HG03558 (cell line): ENCODE measurements around the gene HOXA9.

Experiments
- ATAC-seq: cut with Tn5 transposase; IDR thresholded peaks from one replicate; pipeline ENCODE4 v1.9.1; 2021; ENCODE audit warnings: moderate number of reproducible peaks; ENCODE audit not compliant: unreplicated experiment; ENCODE audit errors: extremely low read depth

HOXA9 gene

DNA sequence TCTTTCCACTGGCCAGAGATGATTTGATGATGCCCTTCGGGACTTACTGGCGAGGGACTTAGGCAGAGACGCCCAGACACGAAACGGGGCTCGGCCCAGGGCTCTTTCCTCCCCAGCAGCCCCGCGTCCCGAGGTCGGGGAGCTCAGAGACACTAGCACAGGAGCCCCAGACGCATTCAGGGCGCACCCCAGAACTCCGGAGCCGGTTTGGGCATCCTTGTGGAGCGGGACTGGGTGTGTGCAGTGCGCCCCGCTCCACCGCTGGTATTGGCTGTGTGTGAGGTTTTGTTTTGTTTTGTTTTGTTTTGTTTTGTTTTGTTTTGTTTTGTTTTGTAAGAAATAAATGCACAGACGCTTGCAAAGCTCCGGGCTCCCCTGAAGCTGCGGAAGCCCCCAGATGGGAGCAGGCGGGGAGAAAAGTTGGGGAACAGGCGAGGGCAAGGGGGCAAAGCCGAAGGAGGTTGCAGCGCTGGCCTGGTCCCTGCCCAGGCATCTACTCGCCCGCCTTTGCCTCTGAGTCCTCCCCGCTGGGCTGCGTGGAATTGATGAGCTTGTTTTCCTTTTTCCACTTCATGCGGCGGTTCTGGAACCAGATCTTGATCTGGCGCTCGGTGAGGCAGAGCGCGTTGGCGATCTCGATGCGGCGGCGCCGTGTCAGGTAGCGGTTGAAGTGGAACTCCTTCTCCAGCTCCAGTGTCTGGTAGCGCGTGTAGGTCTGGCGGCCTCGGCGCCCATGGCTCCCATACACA, 20.0 kb downstream of the HOXA9 start:
- no peak for ATAC-seq

- ATAC-seq = no peak
Measured at GRCh38 chr7:27144781-27145164, 20.6 kb downstream of the HOXA9 start.

- ATAC-seq = no peak
Measured at GRCh38 chr7:27143950-27144780, 21.2 kb downstream of the HOXA9 start.

DNA sequence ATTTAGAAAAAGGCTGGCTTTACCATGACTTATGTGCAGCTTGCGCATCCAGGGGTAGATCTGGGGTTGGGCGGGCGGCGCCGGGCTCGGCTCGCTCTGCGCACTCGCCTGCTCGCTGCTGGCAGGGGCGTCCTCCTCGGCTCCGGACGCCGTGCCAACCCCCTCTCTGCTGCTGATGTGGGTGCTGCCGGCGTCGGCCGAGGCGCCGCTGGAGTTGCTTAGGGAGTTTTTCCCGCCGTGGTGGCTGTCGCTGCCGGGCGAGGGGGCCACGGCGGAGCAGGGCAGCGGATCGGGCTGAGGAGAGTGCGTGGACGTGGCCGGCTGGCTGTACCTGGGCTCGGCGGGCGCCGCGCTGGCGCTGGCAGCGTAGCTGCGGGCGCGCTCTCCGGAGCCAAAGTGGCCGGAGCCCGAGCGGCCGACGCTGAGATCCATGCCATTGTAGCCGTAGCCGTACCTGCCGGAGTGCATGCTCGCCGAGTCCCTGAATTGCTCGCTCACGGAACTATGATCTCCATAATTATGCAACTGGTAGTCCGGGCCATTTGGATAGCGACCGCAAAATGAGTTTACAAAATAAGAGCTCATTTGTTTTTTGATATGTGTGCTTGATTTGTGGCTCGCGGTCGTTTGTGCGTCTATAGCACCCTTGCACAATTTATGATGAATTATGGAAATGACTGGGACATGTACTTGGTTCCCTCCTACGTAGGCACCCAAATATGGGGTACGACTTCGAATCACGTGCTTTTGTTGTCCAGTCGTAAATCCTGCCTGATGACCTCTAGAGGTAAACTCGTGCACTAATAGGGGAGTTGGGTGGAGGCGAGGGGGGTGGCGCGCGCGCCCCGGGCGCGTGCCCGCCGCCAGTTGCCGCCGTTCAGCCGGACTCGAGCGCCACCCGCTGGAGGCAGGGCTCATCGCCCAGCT, 22.1 kb downstream of the HOXA9 start, which contains the start of gene HOXA5:
HOXA5 (minus strand) TSS at position 659 of the 927 bp plus-strand sequence; CDS start at position 585, 74 bp downstream.
- no peak for ATAC-seq

- no peak for ATAC-seq
Measured at GRCh38 chr7:27142580-27143022, 22.7 kb downstream of the HOXA9 start.

GRCh38 chr7:27141923-27142579, 23.3 kb downstream of the HOXA9 start:
- no peak for ATAC-seq

DNA sequence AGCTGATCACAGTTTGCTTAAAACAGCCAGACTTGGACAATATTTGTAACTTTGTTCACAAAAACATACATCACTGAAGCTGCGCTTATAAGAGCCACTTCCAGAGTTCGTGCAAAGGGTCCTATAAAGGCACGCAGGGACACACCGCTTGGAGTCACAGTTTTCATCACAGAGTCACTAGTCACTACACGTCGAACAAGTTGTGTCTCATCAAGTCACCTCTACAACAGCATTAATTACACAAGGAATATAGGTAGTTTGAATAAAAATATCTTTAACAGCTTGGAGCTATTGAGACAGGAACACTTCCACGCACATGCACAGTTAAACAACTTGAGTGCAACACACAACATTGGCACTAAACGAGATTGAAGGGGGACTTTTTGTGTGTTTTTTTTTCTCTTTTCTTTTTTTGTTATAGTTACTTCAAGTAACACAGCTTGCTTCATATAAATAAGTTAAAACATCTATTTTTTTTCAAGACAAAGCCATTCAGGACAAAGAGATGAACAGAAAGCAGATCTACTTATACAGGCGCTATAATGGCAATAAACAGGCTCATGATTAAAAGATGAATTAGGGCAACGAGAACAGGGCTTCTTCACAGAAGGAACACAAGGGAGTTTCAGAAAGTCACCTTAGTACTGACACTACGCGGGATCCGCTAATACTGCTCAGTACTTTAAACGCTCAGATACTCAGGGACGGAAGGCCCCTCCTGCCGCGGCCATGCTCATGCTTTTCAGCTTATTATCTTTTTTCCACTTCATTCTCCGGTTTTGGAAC, 24.0 kb downstream of the HOXA9 start:
- no peak for ATAC-seq

DNA sequence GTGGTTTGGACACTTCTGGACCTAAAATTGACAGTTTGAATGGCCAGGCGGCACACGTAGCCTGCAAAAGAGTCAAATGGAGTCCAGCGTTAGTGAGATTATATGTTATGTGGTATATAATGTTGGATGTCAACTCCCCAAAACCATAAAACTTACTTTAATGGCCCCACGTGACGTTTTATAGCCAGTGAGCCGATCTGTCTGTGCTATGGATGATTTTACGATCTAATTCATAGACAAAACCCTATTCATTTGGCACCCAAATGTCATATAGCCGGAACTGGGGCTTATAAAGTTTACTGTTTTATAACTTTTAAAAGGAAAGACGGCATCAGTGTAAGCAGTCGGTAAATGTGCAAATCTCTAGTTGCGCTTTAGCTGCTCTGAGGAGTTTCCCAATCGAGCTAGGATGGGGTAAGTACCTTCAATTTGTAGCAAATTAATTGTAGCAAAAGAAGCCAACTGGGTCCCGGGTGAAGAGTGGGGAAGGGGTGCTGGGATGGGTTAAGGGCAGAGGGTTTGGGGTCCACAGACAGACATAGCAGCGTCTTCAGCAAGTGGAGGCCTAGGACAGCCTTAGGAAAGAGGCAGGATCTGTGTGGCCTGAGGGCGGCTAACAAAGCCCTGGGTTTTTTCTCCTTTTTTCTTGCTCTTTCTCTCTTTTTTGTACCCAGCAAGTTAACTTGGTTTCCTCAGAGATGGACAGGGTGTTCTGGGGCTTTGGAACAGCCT, 25.0 kb downstream of the HOXA9 start:
- ATAC-seq = no peak

GRCh38 chr7:27139334-27140125, 25.8 kb downstream of the HOXA9 start:
- ATAC-seq = no peak

- ATAC-seq = no peak
Measured at GRCh38 chr7:27138985-27139333, 26.4 kb downstream of the HOXA9 start.

DNA sequence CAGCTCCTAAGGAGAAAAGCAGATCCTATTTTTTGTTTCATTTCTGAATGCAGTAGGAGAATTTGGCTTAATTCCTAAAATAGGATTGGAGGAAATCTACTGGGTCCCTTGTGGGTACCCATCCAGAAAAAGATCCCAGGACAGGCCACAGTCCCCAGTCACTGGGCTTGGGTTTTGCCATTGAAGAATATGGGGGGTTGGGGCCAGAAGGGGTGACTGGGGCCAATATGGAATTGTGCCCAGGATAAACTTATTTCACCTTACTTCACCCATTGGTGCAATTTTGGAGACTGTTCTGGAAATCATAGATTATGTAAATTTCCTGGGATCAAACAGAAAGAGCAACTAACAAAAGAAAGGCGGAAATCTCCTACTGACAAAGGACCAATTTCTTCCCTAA, 26.9 kb downstream of the HOXA9 start:
- no peak for ATAC-seq

- no peak for ATAC-seq
Measured at GRCh38 chr7:27137640-27138315, 27.6 kb downstream of the HOXA9 start.

DNA sequence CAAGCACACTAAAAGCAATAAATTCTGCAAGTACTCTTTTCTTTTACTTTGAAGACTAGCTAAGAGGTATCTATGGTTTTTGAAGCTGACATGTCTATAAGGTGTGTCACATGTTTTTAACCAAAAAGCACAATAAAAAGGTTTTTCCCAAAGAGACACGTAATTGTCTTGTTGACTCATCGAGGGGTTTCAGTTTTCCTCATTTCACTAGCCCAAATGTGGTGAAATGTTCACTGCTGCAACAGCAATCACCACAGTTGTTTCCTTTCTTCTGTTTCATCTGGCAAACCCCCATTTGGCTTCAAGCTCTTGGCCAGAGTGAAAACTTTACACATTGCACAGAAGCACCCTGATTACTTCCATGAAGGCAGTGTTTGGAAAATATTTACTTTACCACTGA, 30.9 kb downstream of the HOXA9 start:
- no peak for ATAC-seq

GRCh38 chr7:27133409-27134231, 31.7 kb downstream of the HOXA9 start:
- no peak for ATAC-seq

- no peak for ATAC-seq
Measured at GRCh38 chr7:27132978-27133377, 32.4 kb downstream of the HOXA9 start.

- no peak for ATAC-seq
Measured at GRCh38 chr7:27132214-27132613, 33.1 kb downstream of the HOXA9 start.
